ENCODE results near the gene MEDAG.

DNA sequence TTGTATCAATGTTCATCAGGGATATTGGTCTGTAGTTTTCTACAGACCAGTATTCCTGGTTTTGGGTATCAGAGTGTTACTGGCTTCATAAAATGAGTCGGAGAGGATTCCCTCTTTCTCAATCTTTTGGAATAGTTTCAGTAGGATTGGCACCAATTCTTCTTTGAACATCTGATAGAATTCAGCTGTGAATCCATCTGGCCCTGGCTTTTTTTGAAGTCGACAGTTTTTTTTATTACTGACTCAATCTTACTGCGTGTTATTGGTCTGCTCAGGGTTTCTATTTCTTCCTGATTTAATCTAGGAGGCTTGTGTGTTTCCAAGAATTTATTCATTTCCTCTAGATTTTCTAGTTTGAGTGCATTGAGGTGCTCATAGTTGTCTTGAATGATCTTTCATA lies 37.8 kb downstream of the MEDAG start:
- TF ChIP-seq, protein P1, sequence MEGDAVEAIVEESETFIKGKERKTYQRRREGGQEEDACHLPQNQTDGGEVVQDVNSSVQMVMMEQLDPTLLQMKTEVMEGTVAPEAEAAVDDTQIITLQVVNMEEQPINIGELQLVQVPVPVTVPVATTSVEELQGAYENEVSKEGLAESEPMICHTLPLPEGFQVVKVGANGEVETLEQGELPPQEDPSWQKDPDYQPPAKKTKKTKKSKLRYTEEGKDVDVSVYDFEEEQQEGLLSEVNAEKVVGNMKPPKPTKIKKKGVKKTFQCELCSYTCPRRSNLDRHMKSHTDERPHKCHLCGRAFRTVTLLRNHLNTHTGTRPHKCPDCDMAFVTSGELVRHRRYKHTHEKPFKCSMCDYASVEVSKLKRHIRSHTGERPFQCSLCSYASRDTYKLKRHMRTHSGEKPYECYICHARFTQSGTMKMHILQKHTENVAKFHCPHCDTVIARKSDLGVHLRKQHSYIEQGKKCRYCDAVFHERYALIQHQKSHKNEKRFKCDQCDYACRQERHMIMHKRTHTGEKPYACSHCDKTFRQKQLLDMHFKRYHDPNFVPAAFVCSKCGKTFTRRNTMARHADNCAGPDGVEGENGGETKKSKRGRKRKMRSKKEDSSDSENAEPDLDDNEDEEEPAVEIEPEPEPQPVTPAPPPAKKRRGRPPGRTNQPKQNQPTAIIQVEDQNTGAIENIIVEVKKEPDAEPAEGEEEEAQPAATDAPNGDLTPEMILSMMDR (IDR thresholded peaks at IDR 0.05), result no peak
- TF ChIP-seq POLR2A (IDR thresholded peaks at IDR 0.05; ENCODE audit: low read depth) (no peak), POLR2AphosphoS5 (IDR thresholded peaks at IDR 0.05) (no peak), EP300 (IDR thresholded peaks at IDR 0.05) (no peak)
